Liver (tissue), 3 donors: ENCODE data around the gene CCDC60.

Source experiments
- EGR1 ChIP-seq, 2 donors: IDR thresholded peaks; 2 replicates each; pipeline ENCODE4 v1.6.1; 2016 to 2018; ENCODE audit warnings: antibody characterized with exemption in 2 of 2, low read depth in 2 of 2
- FOXA2 ChIP-seq: IDR thresholded peaks from 2 replicates; pipeline ENCODE4 v1.6.1; 2016; ENCODE audit warnings: antibody characterized with exemption
- GABPA ChIP-seq, 2 donors: IDR thresholded peaks in 1 of 2; conservative IDR thresholded peaks in 1 of 2; 2 replicates each; pipeline ENCODE4 v1.6.1; 2016; ENCODE audit warnings: antibody characterized with exemption in 2 of 2, mild to moderate bottlenecking in 1 of 2, moderate library complexity in 1 of 2
- JUND ChIP-seq, 2 donors: IDR thresholded peaks; 2 replicates each; pipeline ENCODE4 v1.6.1; 2016; ENCODE audit warnings: antibody characterized with exemption in 2 of 2
- RAD21 ChIP-seq, 2 donors: IDR thresholded peaks; 2 replicates each; pipeline ENCODE4 v1.6.1; 2016; ENCODE audit warnings: antibody characterized with exemption in 2 of 2, mild to moderate bottlenecking in 2 of 2
- SP1 ChIP-seq: IDR thresholded peaks from 2 replicates; pipeline ENCODE4 v1.6.1; 2018; ENCODE audit warnings: antibody characterized with exemption, mild to moderate bottlenecking
- TAF1 ChIP-seq: conservative IDR thresholded peaks from 2 replicates; pipeline ENCODE4 v1.6.1; 2016; ENCODE audit warnings: antibody characterized with exemption, mild to moderate bottlenecking
- YY1 ChIP-seq: IDR thresholded peaks from 2 replicates; pipeline ENCODE4 v1.6.1; 2016; ENCODE audit warnings: antibody characterized with exemption, mild to moderate bottlenecking
- TF ChIP-seq, protein P1 (sequence below): fragments of 150-350 bp; IDR thresholded peaks from 2 replicates; pipeline ENCODE4 v1.5.1; 2017; ENCODE audit warnings: improper control_type of control experiment, low read depth, low read length; ENCODE audit not compliant: missing input control
- TF ChIP-seq, protein P2 (sequence below): IDR thresholded peaks from 2 replicates; pipeline ENCODE4 v1.6.1; 2016; ENCODE audit warnings: antibody characterized with exemption
- TF ChIP-seq, protein P3 (sequence below): IDR thresholded peaks from 2 replicates; pipeline ENCODE4 v1.6.1; 2016; ENCODE audit warnings: antibody characterized with exemption, mild to moderate bottlenecking
- TF ChIP-seq, protein P4 (sequence below): IDR thresholded peaks from 2 replicates; pipeline ENCODE4 v1.6.1; 2016; ENCODE audit warnings: antibody characterized with exemption
- donor health status: healthy.
- donor health status: healthy.

DNA sequence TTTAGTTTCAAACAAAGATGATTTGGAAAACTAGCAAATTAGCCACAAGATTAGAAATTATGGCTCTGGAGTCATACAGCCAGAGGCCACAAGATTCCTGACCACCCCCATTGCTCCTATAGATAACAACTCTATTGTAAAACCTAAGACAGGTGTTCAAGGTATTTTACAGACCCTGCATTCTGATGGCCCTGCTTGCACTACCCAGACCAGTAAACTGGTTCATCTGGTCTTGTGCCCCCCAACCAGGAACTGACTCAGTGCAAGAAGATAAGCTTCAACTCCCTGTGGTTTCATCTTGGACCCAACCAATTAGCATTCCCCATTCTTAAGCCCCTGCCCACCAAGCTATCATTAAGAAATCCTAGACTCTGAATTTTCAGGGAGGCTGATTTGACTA, 125.0 kb downstream of the CCDC60 start:
- TF ChIP-seq, protein P1, sequence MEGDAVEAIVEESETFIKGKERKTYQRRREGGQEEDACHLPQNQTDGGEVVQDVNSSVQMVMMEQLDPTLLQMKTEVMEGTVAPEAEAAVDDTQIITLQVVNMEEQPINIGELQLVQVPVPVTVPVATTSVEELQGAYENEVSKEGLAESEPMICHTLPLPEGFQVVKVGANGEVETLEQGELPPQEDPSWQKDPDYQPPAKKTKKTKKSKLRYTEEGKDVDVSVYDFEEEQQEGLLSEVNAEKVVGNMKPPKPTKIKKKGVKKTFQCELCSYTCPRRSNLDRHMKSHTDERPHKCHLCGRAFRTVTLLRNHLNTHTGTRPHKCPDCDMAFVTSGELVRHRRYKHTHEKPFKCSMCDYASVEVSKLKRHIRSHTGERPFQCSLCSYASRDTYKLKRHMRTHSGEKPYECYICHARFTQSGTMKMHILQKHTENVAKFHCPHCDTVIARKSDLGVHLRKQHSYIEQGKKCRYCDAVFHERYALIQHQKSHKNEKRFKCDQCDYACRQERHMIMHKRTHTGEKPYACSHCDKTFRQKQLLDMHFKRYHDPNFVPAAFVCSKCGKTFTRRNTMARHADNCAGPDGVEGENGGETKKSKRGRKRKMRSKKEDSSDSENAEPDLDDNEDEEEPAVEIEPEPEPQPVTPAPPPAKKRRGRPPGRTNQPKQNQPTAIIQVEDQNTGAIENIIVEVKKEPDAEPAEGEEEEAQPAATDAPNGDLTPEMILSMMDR, result no peak
- TF ChIP-seq JUND (IDR thresholded peaks at IDR 0.05) (no peak), FOXA2 (no peak), TAF1 (no peak), GABPA (IDR thresholded peaks at IDR 0.05 in 1 of 2, conservative IDR thresholded peaks at IDR 0.05 in 1 of 2) (no peak), RAD21 (IDR thresholded peaks at IDR 0.05) (no peak), EGR1 (IDR thresholded peaks at IDR 0.05; ENCODE audit: low read depth in 2 of 2) (no peak), YY1 (no peak), SP1 (no peak)
- TF ChIP-seq, protein P2, sequence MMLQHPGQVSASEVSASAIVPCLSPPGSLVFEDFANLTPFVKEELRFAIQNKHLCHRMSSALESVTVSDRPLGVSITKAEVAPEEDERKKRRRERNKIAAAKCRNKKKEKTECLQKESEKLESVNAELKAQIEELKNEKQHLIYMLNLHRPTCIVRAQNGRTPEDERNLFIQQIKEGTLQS, result no peak
- TF ChIP-seq, protein P3, sequence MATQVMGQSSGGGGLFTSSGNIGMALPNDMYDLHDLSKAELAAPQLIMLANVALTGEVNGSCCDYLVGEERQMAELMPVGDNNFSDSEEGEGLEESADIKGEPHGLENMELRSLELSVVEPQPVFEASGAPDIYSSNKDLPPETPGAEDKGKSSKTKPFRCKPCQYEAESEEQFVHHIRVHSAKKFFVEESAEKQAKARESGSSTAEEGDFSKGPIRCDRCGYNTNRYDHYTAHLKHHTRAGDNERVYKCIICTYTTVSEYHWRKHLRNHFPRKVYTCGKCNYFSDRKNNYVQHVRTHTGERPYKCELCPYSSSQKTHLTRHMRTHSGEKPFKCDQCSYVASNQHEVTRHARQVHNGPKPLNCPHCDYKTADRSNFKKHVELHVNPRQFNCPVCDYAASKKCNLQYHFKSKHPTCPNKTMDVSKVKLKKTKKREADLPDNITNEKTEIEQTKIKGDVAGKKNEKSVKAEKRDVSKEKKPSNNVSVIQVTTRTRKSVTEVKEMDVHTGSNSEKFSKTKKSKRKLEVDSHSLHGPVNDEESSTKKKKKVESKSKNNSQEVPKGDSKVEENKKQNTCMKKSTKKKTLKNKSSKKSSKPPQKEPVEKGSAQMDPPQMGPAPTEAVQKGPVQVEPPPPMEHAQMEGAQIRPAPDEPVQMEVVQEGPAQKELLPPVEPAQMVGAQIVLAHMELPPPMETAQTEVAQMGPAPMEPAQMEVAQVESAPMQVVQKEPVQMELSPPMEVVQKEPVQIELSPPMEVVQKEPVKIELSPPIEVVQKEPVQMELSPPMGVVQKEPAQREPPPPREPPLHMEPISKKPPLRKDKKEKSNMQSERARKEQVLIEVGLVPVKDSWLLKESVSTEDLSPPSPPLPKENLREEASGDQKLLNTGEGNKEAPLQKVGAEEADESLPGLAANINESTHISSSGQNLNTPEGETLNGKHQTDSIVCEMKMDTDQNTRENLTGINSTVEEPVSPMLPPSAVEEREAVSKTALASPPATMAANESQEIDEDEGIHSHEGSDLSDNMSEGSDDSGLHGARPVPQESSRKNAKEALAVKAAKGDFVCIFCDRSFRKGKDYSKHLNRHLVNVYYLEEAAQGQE, result no peak
- TF ChIP-seq, protein P4, sequence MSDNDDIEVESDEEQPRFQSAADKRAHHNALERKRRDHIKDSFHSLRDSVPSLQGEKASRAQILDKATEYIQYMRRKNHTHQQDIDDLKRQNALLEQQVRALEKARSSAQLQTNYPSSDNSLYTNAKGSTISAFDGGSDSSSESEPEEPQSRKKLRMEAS, result no peak
